Ramos (cell line): Measurements from ENCODE around the gene DHODH.

Source experiments
- in situ Hi-C: fragments of 300-500 bp; cut with MboI; formaldehyde crosslinking; loops from one replicate; pipeline ENCODE4 v1.14.3; 2022; ENCODE audit warnings: low sequenced_read_pairs; ENCODE audit not compliant: unreplicated experiment

Gene DHODH

DNA sequence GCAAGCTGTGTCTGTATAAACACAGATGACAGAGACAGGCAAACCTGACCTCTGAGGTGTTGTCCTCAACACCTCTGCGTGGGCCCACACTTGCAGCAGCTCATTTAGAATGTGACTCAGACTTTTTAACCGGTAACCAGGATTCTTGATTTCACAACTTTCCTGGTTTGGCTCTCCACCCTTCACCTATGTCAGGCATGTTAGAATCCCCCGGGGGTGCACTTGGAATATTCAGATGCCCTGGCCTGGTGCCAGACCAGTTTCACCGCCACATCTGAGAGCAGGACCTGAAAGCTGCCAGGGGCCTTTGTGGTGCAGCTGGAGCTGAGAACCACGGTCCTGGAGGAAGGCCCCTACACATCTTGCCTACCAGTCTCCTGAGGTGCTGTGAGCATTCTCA lies 4.8 kb downstream of the DHODH start:
- in situ Hi-C loops, result no loop called here

DNA sequence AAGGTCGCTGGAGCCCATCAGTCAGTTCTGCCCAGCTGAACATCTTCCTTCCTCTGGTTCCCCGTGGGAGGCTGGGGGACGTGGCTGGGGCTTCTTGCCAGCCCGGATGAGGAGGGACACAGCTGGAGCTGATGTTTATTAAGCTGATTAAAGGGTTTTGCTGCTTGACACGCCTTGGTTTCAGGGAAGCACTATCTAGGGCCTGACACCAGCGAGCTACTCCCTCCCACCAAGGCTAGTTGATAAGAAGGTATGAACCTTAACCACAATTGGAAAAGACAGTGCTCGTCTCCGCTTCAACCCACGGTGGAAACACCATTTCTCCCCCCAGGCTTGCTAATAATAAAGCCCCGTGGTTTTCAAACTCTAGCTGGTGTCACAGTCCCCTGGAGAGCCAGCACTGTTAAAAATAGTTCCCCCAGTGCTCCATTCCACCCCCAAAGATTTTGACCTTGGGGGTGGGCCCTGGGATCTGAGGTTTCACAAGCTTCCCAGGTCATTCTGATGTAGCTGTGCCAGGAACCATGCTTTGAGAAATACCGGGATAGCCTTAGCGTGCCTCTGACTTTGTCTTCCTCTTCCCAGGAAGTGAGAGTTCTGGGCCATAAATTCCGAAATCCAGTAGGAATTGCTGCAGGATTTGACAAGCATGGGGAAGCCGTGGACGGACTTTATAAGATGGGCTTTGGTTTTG lies 5.5 kb downstream of the DHODH start:
- in situ Hi-C loops, result no loop called here

GRCh38 chr16:72014675-72015074 lies 6.1 kb downstream of the DHODH start:
- in situ Hi-C loops, result no loop called here

DNA sequence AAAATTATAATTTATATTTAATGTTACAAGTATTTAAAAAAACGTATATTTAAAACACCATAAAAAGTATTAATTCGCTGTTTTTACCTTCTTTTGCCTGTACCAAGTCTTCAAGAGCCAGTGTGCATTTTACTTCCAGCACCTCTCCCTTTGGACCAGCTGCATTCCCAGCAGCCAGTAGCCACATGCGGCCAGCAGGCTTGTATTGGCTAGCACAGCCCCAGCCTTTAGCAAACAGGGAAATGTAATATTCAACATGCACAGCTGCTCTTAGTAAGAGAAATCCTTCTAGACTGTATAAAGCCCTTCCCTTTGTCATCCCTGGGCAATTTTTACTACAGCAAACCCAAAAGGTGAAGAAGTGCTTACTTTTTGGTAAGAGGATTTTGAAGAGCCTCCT lies 6.6 kb downstream of the DHODH start:
- in situ Hi-C loops, result no loop called here

- in situ Hi-C loops, result no loop called here
Observed at GRCh38 chr16:72018470-72018869, 9.9 kb downstream of the DHODH start.

- in situ Hi-C loops, result no loop called here
Observed at GRCh38 chr16:72021043-72021442, 12.5 kb downstream of the DHODH start.

GRCh38 chr16:72022127-72022526 lies 13.6 kb downstream of the DHODH start:
- in situ Hi-C loops, result no loop called here

GRCh38 chr16:72023962-72024361 lies 15.4 kb downstream of the DHODH start:
- in situ Hi-C loops, result no loop called here

DNA sequence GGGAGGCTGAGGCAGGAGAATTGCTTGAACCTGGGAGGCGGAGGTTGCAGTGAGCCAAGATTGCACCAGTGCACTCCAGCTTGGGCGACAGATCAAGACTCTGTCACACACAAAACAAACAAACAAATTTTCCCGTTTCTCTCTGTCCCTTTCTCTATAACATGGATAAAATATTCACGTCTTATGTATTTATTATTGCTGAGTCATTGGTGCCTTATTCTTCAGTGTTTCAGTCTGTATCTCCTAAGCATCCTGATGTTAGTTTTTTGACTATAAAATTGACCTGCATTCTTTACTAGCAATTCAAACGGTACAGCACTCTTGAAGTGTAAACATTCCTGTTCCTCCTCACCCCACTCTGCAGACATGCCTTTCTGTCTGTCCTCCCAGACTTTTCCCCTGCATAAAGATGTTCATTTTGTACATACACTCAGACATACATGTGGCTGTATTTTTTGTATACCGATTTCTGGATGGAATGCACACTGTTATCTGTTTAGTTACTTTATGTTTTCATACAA lies 16.4 kb downstream of the DHODH start:
- in situ Hi-C loops, result no loop called here

DNA sequence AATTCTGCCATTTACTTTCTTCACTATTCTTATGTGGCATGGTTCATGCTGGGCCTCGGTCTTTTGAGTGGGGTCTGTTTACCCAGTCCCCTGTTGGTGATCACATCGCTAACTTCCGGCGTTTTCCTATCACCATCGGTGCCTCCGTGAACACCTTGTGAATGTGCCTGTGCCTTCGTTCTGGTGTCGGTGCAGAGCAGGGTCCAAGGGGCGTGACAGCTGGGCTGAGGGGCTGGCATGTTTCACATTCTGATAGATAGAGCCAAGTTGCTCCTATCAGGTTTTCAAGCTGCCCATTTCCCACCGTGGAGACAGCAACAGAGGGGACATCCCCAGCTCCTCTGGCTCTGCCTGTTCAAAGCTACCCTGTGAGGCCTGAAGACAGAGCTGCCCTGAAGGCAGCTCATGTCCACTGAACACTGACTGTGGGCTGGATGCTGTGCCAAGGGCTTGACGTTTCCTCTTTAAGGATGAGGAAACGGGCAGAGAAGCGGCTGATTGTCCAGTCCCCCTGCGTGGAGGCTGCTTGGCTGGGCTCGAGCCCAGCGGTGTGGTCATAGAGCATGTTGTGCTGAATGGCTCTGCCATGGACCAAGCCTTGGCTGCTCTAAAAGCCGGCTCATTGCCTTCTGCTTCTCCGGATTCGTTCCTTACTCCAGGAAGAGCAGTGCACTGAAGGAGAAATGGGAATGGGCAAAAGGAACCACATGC lies 17.0 kb downstream of the DHODH start:
- in situ Hi-C loops, result no loop called here

DNA sequence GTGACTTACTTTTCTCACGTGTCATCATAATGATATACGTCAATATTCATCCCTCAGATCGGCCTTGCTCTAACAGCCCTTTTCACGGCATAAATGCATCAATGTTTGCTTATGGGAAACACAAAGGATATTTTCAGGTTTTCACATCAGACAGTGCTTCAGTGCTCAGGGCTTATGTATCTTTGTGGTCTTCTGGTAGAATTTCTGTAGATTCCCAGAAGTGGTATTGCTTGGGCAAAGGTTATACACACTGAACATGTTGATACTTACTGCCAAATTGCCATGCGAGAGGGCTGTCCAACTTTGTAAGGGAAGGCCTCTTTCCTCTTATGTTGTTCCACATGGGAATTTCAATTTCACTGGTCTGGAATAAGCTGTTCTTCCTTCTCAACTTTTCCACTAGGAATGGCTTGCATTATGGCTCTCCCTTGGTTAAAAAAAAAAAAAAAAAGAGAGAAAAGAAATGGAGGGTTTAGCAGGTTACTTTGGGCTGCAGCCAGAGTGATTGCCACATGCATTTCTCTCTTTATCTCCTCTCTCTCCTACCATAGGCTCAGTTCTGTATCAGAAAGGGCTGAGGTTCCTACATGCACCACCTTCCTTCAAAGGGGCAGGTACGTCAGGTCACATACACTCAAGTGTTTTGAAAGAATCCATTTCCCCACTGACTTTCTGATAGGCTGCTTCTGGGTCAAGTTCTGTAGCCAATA lies 19.3 kb downstream of the DHODH start:
- in situ Hi-C loops, result no loop called here

- in situ Hi-C loops, result no loop called here
Observed at GRCh38 chr16:72029567-72030271, 21.2 kb downstream of the DHODH start.

GRCh38 chr16:72033437-72033836 lies 24.9 kb downstream of the DHODH start:
- in situ Hi-C loops, result no loop called here

- in situ Hi-C loops, result no loop called here
Observed at GRCh38 chr16:72036098-72036497, 27.6 kb downstream of the DHODH start.

GRCh38 chr16:72042157-72042660 lies 33.7 kb downstream of the DHODH start:
- in situ Hi-C loops, result no loop called here

- in situ Hi-C loops, result no loop called here
Observed at GRCh38 chr16:72043058-72043457, 34.5 kb downstream of the DHODH start.

GRCh38 chr16:72043539-72043938 lies 35.0 kb downstream of the DHODH start:
- in situ Hi-C loops, result no loop called here

GRCh38 chr16:72044296-72044695 lies 35.8 kb downstream of the DHODH start:
- in situ Hi-C loops, result no loop called here

GRCh38 chr16:72044825-72045359 lies 36.3 kb downstream of the DHODH start:
- in situ Hi-C loops, result no loop called here

- in situ Hi-C loops, result no loop called here
Observed at GRCh38 chr16:72049110-72049509, 40.6 kb downstream of the DHODH start.
